ENCODE results near the gene GNB5. TPM values are rescaled to one million over a fixed set of nuclear protein-coding genes. Genes with fewer than 3 reads are reported as not detected.

GNB5 gene
- total and polyA plus RNA-seq, 2 experiments from 2014 or later = 21.3 to 21.6 TPM

DNA sequence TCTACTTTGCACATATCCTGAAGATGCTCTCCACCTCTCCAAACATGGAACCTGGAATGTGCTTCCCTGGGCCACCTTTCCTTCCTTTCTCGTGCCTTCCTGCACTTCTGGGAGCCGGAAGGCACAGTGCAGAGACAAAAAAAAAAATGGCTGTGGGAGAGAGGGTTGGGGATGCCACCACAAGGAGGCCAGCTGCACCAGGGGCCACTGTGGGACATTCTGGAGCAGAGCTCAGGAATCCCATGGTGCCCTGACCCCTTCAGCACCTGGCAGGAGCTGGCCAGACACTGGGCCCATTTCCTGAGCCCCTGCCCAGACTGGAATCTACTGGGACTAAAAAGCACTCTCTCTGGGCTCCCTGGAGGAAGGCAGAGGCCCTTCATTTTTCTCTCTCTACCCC, 70.7 kb downstream of the GNB5 start:
- Histone ChIP-seq H2AFZ (no peak overlapping the region), H3K27me3 (no peaks in the 10 kb centered on the region), H3K27ac (no peak overlapping the region), H3K4me1 (ENCODE audit: insufficient read depth) (peaks cover 11% of the 10 kb centered on the region), H3K9me3 (ENCODE audit: low read depth) (no peaks in the 10 kb centered on the region), H4K20me1 (ENCODE audit: insufficient read depth, poor library complexity, severe bottlenecking) (no peaks in the 10 kb centered on the region), H3K4me2 (no peak overlapping the region), H3K79me2 (no peaks in the 10 kb centered on the region), H3K4me3 (no peak overlapping the region), H3K9me2 (replicated peaks; ENCODE audit: insufficient read depth) (no peaks in the 10 kb centered on the region), H3K36me3 (replicated peaks; ENCODE audit: insufficient read depth, low read depth) (no peaks in the 10 kb centered on the region)
- TF ChIP-seq CTCF (IDR thresholded peaks at IDR 0.05; ENCODE audit: poor library complexity) (no peak), EZH2 (IDR thresholded peaks at IDR 0.05; ENCODE audit: borderline replicate concordance) (no peak), EZH2phosphoT487 (IDR thresholded peaks at IDR 0.05; ENCODE audit: low read depth, severe bottlenecking, unreplicated experiment) (no peak)
- 87% methylated on average over 2 of the region's 2 CpGs for WGBS (ENCODE audit: low lambda C conversion rate, missing lambda C conversion rate)
- DNase-seq (ENCODE audit: low spot score) = no peak

DNA sequence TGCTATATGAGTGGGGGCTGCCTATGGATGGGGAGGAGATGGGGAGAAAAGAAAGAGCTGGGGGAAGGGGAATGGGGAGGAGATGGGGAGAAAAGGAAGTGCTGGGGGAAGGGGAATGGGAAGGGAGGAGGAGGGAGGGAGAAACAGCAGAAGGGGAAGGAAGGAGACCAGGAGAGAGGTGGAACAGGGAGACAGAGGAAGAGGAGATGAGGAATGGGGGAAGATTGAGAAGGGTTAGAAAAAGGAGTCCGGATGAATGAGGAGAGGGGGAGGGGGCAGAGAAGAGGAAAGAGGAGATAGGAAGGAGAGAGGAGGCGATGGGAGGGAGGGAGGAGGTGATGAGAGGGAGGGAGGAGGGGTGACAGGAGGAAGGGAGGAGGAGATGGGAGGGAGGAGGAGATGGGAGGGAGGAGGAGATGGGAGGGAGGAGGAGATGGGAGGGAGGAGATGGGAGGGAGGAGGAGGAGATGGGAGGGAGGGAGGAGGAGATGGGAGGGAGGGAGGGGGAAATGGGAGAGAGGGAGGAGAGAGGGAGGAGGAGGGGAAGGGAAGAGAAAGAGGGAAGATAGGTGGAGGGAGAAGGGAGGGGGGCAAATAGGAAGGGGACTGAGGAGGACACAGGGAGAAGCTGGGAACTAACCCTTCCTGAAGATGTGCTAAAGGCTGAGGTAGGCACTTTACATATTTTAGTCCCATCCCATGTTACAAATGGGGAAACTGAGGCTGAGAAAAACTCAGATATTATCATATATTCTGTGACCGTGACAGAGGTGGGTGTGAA, 72.0 kb downstream of the GNB5 start:
- no peak overlapping the region for H2AFZ ChIP-seq

GRCh38 chr15:52117549-52117948, 73.6 kb downstream of the GNB5 start:
- no peaks in the 10 kb centered on the region for H4K20me1 ChIP-seq (ENCODE audit: insufficient read depth, poor library complexity, severe bottlenecking)
- no peaks in the 10 kb centered on the region for H3K36me3 ChIP-seq (replicated peaks; ENCODE audit: insufficient read depth, low read depth)
- H3K4me3 ChIP-seq = no peak overlapping the region
- peaks cover 11% of the 10 kb centered on the region for H3K4me1 ChIP-seq (ENCODE audit: insufficient read depth)
- H2AFZ ChIP-seq = no peak overlapping the region
- DNase-seq (ENCODE audit: low spot score) = no peak
- TF ChIP-seq CTCF (IDR thresholded peaks at IDR 0.05; ENCODE audit: poor library complexity) (no peak), EZH2 (IDR thresholded peaks at IDR 0.05; ENCODE audit: borderline replicate concordance) (no peak), EZH2phosphoT487 (IDR thresholded peaks at IDR 0.05; ENCODE audit: low read depth, severe bottlenecking, unreplicated experiment) (no peak)
- WGBS (ENCODE audit: low lambda C conversion rate, missing lambda C conversion rate) = 95% methylated on average over 9 of the region's 9 CpGs
- H3K9me2 ChIP-seq (replicated peaks; ENCODE audit: insufficient read depth) = no peaks in the 10 kb centered on the region
- no peaks in the 10 kb centered on the region for H3K9me3 ChIP-seq (ENCODE audit: low read depth)
- no peak overlapping the region for H3K27ac ChIP-seq
- no peaks in the 10 kb centered on the region for H3K27me3 ChIP-seq
- no peak overlapping the region for H3K4me2 ChIP-seq
- no peaks in the 10 kb centered on the region for H3K79me2 ChIP-seq

More for the DNA sequence above, 72.0 kb downstream of the GNB5 start:
- Histone ChIP-seq H3K4me3 (no peak overlapping the region), H4K20me1 (ENCODE audit: insufficient read depth, poor library complexity, severe bottlenecking) (no peaks in the 10 kb centered on the region), H3K9me2 (replicated peaks; ENCODE audit: insufficient read depth) (no peaks in the 10 kb centered on the region), H3K27me3 (no peaks in the 10 kb centered on the region), H3K27ac (no peak overlapping the region), H3K4me2 (no peak overlapping the region), H3K36me3 (replicated peaks; ENCODE audit: insufficient read depth, low read depth) (no peaks in the 10 kb centered on the region), H3K79me2 (no peaks in the 10 kb centered on the region), H3K9me3 (ENCODE audit: low read depth) (no peaks in the 10 kb centered on the region), H3K4me1 (ENCODE audit: insufficient read depth) (peaks cover 11% of the 10 kb centered on the region)
- no peak for DNase-seq (ENCODE audit: low spot score)
- TF ChIP-seq EZH2 (IDR thresholded peaks at IDR 0.05; ENCODE audit: borderline replicate concordance) = no peak
- TF ChIP-seq CTCF (IDR thresholded peaks at IDR 0.05; ENCODE audit: poor library complexity) = no peak
- TF ChIP-seq EZH2phosphoT487 (IDR thresholded peaks at IDR 0.05; ENCODE audit: low read depth, severe bottlenecking, unreplicated experiment) = no peak
- WGBS (ENCODE audit: low lambda C conversion rate, missing lambda C conversion rate) = 73% methylated on average over 1 of the region's 3 CpGs

Data from hepatocyte (in vitro differentiated cells).